HepG2 (cell line): ENCODE results near the gene TPPP3. TPM values are rescaled to one million over a fixed set of nuclear protein-coding genes. Genes with fewer than 3 reads are reported as not detected.

ENCODE experiments used
- CBX2 ChIP-seq, 2 experiments: fragments of 200-600 bp in 1 of 2; sonication (generic); formaldehyde crosslinking in 1 of 2; IDR thresholded peaks; 2 replicates each; pipeline versions ENCODE4 v1.7.0 to v1.8.1; 2018 to 2022; ENCODE audit warnings: low read depth in 2 of 2, low read length in 1 of 2, mild to moderate bottlenecking in 1 of 2, missing genetic modification reagents in 1 of 2
- FOXK2 ChIP-seq: fragments of 450-650 bp; IDR thresholded peaks from 2 replicates; pipeline ENCODE4 v1.6.1; 2016
- KDM3A ChIP-seq: IDR thresholded peaks from 2 replicates; pipeline ENCODE4 v1.6.1; 2018; ENCODE audit warnings: low read depth, missing compliant biosample characterization
- MEIS1 ChIP-seq: sonication (generic); formaldehyde crosslinking; IDR thresholded peaks from 2 replicates; pipeline ENCODE4 v1.9.0; 2021; ENCODE audit warnings: mild to moderate bottlenecking, missing genetic modification reagents, moderate library complexity, borderline replicate concordance
- RNF2 ChIP-seq: fragments of 450-650 bp; conservative IDR thresholded peaks from 2 replicates; pipeline ENCODE4 v1.6.1; 2016; ENCODE audit warnings: low read depth
- ZFX ChIP-seq: sonication (generic); formaldehyde crosslinking; IDR thresholded peaks from 2 replicates; pipeline ENCODE4 v1.4.0; 2020; ENCODE audit warnings: mild to moderate bottlenecking, low read depth, missing genetic modification reagents, moderate library complexity
- ZNF263 ChIP-seq: sonication (generic); formaldehyde crosslinking; IDR thresholded peaks from 2 replicates; pipeline ENCODE4 v1.4.0; 2020; ENCODE audit warnings: missing genetic modification reagents
- polyA plus RNA-seq, 8 experiments: library from polyadenylated mRNA; depleted of rRNA in 3 of 8; stranded (reverse) in 7 of 8; unstranded in 1 of 8; fragments of >200 nt; fragmentation: Illumina TruSeq in 4 of 8; extraction: Trizol in 4 of 8; gene quantifications; 2 replicates each; pipeline versions ENCODE4 v1.2.1 to v1.2.3, GENCODE V29; 2011 to 2016; ENCODE audit warnings: low read depth in 4 of 8, missing spikeins in 1 of 8, mixed read lengths in 1 of 8; ENCODE audit not compliant: insufficient read depth in 1 of 8
- total RNA-seq, 5 experiments: library from RNA; depleted of rRNA; stranded (reverse); fragments of >200 nt; fragmentation: Illumina TruSeq; extraction: Trizol; gene quantifications; 2 replicates each; pipeline ENCODE4 v1.2.3, GENCODE V29; 2016; ENCODE audit warnings: low read depth in 1 of 5
- TF ChIP-seq, protein P1 (sequence below): sonication (generic); formaldehyde crosslinking; IDR thresholded peaks from 2 replicates; pipeline ENCODE4 v1.8.0; 2022; ENCODE audit warnings: missing genetic modification reagents, mild to moderate bottlenecking, inconsistent platforms, borderline replicate concordance
- TF ChIP-seq, protein P2 (sequence below): sonication (generic); formaldehyde crosslinking; IDR thresholded peaks from one replicate; pipeline ENCODE4 v1.5.1; 2020; ENCODE audit warnings: mild to moderate bottlenecking, missing genetic modification reagents; ENCODE audit errors: not compliant biosample characterization
- TF ChIP-seq, protein P3 (sequence below): sonication (generic); formaldehyde crosslinking; IDR thresholded peaks from 2 replicates; pipeline ENCODE4 v1.4.0; 2020; ENCODE audit warnings: missing genetic modification reagents

The TPPP3 gene
- total and polyA plus RNA-seq, 2 of the 13 experiments (the other 11 are each of a cell fraction or from before 2014, with no cell fraction given), result 0.16 to 0.44 TPM

DNA sequence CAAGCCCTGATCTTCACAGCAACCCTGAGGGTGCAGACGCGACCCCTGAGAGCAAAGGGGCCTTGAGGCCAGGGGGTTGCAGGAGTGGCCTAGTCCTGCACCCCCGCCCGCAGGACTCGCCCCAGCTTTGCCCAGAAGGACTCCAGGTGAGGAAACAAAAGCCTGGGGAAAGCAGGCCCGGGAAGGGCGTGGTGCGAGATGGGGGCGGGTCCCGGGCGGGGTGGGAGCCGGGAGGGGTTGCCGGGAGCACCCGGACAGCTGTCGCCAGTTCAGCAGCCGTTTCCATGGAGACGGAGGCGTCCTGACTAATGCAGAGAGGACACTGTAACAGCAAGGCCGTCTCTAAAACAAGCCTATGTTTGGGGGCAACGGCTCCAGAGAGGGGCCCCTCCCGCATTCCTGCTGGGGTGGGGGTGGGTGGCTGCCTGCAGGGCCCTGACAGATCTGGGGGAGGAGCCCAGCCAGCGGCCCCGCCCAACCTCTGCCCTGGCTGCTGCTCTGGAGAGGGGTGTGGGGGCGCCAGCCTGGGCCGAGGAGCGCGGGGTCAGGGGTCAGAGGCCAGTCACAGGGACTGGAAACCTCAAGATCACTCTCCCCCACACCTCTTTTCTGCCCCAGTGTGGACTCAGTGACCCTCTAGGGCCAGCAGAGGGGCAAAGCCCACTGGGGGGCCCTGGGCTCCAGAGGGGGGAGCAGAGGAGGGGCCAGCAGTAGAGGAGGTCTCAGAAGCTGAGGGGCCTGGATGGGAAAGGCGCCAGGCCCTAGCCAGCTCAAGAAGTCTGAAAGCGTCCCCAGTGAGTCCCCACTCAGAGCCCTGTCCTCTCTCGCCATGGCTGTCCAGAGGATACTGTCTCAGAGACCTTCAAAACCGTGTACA, 3.1 kb upstream of the TPPP3 start (continued):
- TF ChIP-seq, protein P1, sequence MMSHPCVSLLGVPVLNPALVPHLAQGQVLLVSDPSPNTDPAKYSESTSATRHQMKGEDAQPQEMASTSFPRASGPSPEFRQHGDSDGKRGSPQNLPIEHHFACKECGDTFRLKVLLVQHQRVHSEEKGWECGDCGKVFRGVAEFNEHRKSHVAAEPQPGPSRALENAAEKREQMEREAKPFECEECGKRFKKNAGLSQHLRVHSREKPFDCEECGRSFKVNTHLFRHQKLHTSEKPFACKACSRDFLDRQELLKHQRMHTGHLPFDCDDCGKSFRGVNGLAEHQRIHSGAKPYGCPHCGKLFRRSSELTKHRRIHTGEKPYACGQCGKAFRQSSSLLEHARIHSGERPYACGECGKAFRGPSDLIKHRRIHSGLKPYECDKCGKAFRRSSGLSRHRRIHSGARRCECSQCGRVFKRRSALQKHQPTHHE (CRISPR knock-in tag), result 0 out of 2 replicates have a peak, but pooled peaks have one; percentile 41
- peak; percentile 22; the same call in 1 of the 2 replicates for TF ChIP-seq ZFX (CRISPR knock-in tag)
- TF ChIP-seq RNF2, result no peak
- TF ChIP-seq, protein P2, sequence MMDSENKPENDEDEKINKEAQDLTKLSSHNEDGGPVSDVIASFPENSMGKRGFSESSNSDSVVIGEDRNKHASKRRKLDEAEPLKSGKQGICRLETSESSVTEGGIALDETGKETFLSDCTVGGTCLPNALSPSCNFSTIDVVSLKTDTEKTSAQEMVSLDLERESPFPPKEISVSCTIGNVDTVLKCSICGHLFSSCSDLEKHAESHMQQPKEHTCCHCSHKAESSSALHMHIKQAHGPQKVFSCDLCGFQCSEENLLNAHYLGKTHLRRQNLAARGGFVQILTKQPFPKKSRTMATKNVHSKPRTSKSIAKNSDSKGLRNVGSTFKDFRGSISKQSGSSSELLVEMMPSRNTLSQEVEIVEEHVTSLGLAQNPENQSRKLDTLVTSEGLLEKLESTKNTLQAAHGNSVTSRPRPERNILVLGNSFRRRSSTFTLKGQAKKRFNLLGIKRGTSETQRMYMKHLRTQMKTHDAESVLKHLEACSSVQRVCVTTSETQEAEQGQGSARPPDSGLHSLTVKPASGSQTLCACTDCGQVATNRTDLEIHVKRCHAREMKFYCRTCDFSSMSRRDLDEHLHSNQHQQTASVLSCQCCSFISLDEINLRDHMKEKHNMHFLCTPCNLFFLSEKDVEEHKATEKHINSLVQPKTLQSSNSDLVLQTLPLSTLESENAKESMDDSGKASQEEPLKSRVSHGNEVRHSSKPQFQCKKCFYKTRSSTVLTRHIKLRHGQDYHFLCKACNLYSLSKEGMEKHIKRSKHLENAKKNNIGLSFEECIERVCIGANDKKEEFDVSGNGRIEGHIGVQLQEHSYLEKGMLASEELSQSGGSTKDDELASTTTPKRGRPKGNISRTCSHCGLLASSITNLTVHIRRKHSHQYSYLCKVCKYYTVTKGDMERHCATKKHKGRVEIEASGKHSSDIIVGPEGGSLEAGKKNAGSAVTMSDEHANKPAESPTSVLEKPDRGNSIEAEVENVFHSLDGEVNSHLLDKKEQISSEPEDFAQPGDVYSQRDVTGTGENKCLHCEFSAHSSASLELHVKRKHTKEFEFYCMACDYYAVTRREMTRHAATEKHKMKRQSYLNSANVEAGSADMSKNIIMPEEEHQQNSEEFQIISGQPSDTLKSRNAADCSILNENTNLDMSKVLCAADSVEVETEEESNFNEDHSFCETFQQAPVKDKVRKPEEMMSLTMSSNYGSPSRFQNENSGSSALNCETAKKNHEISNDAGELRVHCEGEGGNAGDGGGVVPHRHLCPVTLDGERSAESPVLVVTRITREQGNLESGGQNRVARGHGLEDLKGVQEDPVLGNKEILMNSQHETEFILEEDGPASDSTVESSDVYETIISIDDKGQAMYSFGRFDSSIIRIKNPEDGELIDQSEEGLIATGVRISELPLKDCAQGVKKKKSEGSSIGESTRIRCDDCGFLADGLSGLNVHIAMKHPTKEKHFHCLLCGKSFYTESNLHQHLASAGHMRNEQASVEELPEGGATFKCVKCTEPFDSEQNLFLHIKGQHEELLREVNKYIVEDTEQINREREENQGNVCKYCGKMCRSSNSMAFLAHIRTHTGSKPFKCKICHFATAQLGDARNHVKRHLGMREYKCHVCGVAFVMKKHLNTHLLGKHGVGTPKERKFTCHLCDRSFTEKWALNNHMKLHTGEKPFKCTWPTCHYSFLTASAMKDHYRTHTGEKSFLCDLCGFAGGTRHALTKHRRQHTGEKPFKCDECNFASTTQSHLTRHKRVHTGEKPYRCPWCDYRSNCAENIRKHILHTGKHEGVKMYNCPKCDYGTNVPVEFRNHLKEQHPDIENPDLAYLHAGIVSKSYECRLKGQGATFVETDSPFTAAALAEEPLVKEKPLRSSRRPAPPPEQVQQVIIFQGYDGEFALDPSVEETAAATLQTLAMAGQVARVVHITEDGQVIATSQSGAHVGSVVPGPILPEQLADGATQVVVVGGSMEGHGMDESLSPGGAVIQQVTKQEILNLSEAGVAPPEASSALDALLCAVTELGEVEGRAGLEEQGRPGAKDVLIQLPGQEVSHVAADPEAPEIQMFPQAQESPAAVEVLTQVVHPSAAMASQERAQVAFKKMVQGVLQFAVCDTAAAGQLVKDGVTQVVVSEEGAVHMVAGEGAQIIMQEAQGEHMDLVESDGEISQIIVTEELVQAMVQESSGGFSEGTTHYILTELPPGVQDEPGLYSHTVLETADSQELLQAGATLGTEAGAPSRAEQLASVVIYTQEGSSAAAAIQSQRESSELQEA (CRISPR knock-in tag), result peak; percentile 34
- TF ChIP-seq KDM3A (CRISPR knock-in tag), result 0 out of 2 replicates have a peak, but pooled peaks have one; percentile 32
- TF ChIP-seq FOXK2, result no peak
- TF ChIP-seq, protein P3, sequence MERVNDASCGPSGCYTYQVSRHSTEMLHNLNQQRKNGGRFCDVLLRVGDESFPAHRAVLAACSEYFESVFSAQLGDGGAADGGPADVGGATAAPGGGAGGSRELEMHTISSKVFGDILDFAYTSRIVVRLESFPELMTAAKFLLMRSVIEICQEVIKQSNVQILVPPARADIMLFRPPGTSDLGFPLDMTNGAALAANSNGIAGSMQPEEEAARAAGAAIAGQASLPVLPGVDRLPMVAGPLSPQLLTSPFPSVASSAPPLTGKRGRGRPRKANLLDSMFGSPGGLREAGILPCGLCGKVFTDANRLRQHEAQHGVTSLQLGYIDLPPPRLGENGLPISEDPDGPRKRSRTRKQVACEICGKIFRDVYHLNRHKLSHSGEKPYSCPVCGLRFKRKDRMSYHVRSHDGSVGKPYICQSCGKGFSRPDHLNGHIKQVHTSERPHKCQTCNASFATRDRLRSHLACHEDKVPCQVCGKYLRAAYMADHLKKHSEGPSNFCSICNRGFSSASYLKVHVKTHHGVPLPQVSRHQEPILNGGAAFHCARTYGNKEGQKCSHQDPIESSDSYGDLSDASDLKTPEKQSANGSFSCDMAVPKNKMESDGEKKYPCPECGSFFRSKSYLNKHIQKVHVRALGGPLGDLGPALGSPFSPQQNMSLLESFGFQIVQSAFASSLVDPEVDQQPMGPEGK (CRISPR knock-in tag), result peak; percentile 90
- TF ChIP-seq ZNF263 (CRISPR knock-in tag), result peak; percentile 29; the same call in 1 of the 2 replicates
- TF ChIP-seq MEIS1 (CRISPR knock-in tag), result no peak
- no peak for TF ChIP-seq CBX2 (IDR thresholded peaks at IDR 0.05; ENCODE audit: low read depth, low read length)
- TF ChIP-seq CBX2 (CRISPR knock-in tag; IDR thresholded peaks at IDR 0.05; ENCODE audit: low read depth), result no peak
